ENCODE data around the gene DEUP1.
A peak's percentile ranks its signal among the peaks of the same experiment; 100 is the strongest.

DEUP1 gene

DNA sequence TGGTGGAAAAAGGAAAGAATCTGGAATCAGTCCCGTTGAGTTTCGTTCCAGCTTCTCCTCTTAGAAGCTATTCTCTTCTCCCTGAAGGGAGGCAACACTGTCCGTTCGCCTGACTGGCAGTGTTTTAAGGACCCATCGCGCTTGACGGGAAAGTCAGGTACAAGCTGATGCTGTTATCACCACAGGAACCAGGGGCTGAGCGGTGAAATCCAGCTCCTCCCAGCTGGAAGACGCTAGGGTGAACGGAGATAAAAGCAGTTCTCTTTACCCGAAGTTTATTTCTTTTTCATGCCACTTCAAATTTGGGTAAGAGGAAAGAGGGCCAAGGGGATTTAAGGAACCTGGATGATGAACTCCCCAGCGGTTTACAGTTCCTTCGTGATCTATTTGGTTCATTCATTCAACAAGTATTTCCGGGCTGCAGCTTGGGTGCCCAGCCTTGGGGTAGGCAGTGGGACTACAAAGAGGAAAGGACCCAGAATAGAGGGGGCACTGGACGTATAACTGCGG is 551 bp upstream of the DEUP1 start:
- H3K9me3 Mint-ChIP-seq: no peaks in the 10 kb centered on the region
- H3K4me3 Mint-ChIP-seq: peak overlapping the region; percentile 87 to 91 (median 90)
- H3K4me1 Mint-ChIP-seq: peaks cover 5% of the 10 kb centered on the region

GRCh38 chr11:93340223-93340622 is 9.7 kb downstream of the DEUP1 start:
- no peaks in the 10 kb centered on the region for H3K36me3 Mint-ChIP-seq (ENCODE audit: low read depth)
- TF ChIP-seq, protein P1, sequence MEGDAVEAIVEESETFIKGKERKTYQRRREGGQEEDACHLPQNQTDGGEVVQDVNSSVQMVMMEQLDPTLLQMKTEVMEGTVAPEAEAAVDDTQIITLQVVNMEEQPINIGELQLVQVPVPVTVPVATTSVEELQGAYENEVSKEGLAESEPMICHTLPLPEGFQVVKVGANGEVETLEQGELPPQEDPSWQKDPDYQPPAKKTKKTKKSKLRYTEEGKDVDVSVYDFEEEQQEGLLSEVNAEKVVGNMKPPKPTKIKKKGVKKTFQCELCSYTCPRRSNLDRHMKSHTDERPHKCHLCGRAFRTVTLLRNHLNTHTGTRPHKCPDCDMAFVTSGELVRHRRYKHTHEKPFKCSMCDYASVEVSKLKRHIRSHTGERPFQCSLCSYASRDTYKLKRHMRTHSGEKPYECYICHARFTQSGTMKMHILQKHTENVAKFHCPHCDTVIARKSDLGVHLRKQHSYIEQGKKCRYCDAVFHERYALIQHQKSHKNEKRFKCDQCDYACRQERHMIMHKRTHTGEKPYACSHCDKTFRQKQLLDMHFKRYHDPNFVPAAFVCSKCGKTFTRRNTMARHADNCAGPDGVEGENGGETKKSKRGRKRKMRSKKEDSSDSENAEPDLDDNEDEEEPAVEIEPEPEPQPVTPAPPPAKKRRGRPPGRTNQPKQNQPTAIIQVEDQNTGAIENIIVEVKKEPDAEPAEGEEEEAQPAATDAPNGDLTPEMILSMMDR (IDR thresholded peaks at IDR 0.05; ENCODE audit: unreplicated experiment in 3 of 3): no peak
- no peak overlapping the region for H3K4me3 Mint-ChIP-seq
- no peaks in the 10 kb centered on the region for H3K27me3 Mint-ChIP-seq (ENCODE audit: low read depth)
- H3K4me1 Mint-ChIP-seq: no peaks in the 10 kb centered on the region
- peaks cover under 1% of the 10 kb centered on the region for H3K9me3 Mint-ChIP-seq
- H3K27ac Mint-ChIP-seq: no peak overlapping the region

More for the DNA sequence above, 551 bp upstream of the DEUP1 start:
- peaks cover 23% of the 10 kb centered on the region for H3K27me3 Mint-ChIP-seq (ENCODE audit: low read depth)
- H3K36me3 Mint-ChIP-seq (ENCODE audit: low read depth): no peaks in the 10 kb centered on the region
- H3K27ac Mint-ChIP-seq: peak overlapping the region in 2 of 3 experiments; percentile 24 to 48
- TF ChIP-seq, protein P1 (IDR thresholded peaks at IDR 0.05; ENCODE audit: unreplicated experiment in 3 of 3): no peak

GRCh38 chr11:93344855-93345333 is 14.4 kb downstream of the DEUP1 start:
- H3K27me3 Mint-ChIP-seq (ENCODE audit: low read depth): peaks cover 3% of the 10 kb centered on the region
- H3K4me1 Mint-ChIP-seq: no peaks in the 10 kb centered on the region
- H3K36me3 Mint-ChIP-seq (ENCODE audit: low read depth): peaks cover 7% of the 10 kb centered on the region
- TF ChIP-seq, protein P1 (IDR thresholded peaks at IDR 0.05; ENCODE audit: unreplicated experiment in 3 of 3): no peak
- H3K9me3 Mint-ChIP-seq: peaks cover 6% of the 10 kb centered on the region
- H3K27ac Mint-ChIP-seq: no peak overlapping the region
- no peak overlapping the region for H3K4me3 Mint-ChIP-seq

DNA sequence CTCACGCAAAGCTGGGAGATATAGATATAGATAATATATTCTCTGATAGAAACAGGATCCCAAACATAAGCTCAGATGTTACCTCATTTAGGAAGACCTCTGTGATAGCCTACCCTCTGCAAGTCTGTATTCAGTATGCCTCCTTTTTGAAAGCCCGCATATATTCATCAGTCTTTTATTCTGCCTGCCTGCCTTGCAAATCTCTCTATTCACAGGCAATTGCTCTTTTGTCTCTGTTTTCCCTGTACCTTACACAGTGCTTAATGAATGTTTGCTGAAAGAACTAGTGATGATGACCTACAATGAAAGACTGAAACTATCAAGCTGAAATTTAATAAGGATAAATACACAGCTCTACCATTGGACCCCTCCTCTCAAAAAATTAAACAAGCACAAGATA is 18.4 kb downstream of the DEUP1 start:
- Mint-ChIP-seq H3K27me3 (ENCODE audit: low read depth) (peaks cover 3% of the 10 kb centered on the region), H3K4me1 (no peaks in the 10 kb centered on the region), H3K27ac (no peak overlapping the region), H3K36me3 (ENCODE audit: low read depth) (peaks cover 7% of the 10 kb centered on the region), H3K4me3 (no peak overlapping the region), H3K9me3 (peaks cover 6% of the 10 kb centered on the region)
- TF ChIP-seq, protein P1 (IDR thresholded peaks at IDR 0.05; ENCODE audit: unreplicated experiment in 3 of 3): no peak

GRCh38 chr11:93350835-93351234 is 20.3 kb downstream of the DEUP1 start:
- Mint-ChIP-seq H3K4me3 (no peak overlapping the region), H3K36me3 (ENCODE audit: low read depth) (peaks cover 9% of the 10 kb centered on the region), H3K9me3 (peaks cover 8% of the 10 kb centered on the region), H3K27me3 (ENCODE audit: low read depth) (peaks cover 3% of the 10 kb centered on the region), H3K4me1 (no peaks in the 10 kb centered on the region), H3K27ac (no peak overlapping the region)
- TF ChIP-seq, protein P1 (IDR thresholded peaks at IDR 0.05; ENCODE audit: unreplicated experiment in 3 of 3): no peak

DNA sequence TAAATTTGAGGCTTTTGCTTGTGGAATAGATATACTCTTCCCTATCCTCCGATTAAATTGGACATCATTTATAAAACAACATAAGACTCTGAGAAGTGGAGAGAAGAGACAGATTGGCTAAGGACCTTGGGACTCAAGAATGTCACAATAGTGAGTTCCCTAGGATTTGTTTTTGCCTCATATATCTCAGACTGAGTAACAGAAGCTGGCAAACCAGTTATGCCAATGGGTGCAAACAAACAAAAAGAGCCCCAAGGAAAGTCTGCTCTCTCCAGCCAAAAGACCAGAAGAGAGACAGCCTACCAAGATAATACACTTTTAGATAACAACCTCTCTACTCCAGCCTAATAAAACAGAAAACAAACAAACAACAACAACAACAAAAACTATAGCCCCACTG is 28.9 kb downstream of the DEUP1 start:
- no peak overlapping the region for H3K27ac Mint-ChIP-seq
- H3K36me3 Mint-ChIP-seq (ENCODE audit: low read depth): peaks cover 7% of the 10 kb centered on the region
- H3K9me3 Mint-ChIP-seq: peaks cover 12% of the 10 kb centered on the region
- H3K27me3 Mint-ChIP-seq (ENCODE audit: low read depth): no peaks in the 10 kb centered on the region
- TF ChIP-seq, protein P1 (IDR thresholded peaks at IDR 0.05; ENCODE audit: unreplicated experiment in 3 of 3): no peak
- H3K4me1 Mint-ChIP-seq: no peaks in the 10 kb centered on the region
- no peak overlapping the region for H3K4me3 Mint-ChIP-seq
